VCaP (cell line): ENCODE data around the gene TMEM171.

Experiments used
- H3K27ac ChIP-seq: fragments of 450-650 bp; 2 replicates; pipeline ENCODE4 v1.5.1; 2017
- TF ChIP-seq, protein P1 (sequence below): fragments of 450-650 bp; conservative IDR thresholded peaks from 2 replicates; pipeline ENCODE4 v1.5.1; 2017; ENCODE audit warnings: mild to moderate bottlenecking, moderate library complexity

The TMEM171 gene

GRCh38 chr5:73121119-73121463 lies 716 bp downstream of the TMEM171 start:
- TF ChIP-seq, protein P1, sequence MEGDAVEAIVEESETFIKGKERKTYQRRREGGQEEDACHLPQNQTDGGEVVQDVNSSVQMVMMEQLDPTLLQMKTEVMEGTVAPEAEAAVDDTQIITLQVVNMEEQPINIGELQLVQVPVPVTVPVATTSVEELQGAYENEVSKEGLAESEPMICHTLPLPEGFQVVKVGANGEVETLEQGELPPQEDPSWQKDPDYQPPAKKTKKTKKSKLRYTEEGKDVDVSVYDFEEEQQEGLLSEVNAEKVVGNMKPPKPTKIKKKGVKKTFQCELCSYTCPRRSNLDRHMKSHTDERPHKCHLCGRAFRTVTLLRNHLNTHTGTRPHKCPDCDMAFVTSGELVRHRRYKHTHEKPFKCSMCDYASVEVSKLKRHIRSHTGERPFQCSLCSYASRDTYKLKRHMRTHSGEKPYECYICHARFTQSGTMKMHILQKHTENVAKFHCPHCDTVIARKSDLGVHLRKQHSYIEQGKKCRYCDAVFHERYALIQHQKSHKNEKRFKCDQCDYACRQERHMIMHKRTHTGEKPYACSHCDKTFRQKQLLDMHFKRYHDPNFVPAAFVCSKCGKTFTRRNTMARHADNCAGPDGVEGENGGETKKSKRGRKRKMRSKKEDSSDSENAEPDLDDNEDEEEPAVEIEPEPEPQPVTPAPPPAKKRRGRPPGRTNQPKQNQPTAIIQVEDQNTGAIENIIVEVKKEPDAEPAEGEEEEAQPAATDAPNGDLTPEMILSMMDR: no peak
- H3K27ac ChIP-seq: peak overlapping the region; percentile 25; the same call in 1 of the 2 replicates

DNA sequence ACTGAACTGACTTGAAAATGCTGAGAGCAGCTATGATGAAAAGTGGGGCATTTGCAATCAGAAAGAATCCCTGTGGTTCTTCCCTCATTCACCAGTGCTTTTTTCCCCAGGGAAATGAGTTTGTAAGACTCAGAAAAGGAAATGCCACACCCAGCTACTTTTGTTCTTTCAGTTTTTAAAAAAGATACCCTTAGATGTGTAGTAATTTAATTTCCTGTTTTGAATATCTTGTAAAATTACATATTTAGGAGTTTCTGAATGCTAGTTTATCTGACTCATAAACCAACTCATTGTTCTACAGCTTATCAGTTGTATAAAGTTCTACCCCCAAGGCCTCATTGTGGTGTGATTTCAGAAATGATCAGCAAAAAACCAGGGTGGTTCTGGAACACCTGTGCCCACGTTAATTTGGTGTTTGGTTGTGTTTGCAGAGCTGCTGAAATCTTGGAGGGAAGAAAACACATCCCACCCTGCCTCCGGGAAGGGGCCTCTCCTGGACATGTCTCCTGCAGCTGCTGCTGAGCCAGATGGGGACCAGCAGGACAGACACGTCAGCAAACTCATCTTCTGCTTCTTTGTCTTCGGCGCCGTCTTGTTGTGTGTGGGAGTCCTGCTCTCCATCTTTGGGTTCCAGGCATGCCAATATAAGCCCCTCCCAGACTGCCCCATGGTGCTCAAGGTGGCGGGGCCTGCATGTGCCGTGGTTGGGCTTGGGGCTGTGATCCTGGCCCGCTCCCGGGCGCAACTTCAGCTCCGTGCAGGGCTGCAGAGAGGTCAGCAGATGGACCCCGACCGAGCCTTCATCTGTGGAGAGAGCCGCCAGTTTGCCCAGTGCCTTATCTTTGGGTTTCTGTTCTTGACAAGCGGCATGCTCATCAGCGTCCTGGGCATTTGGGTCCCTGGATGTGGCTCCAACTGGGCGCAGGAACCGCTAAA lies 2.8 kb downstream of the TMEM171 start:
- TF ChIP-seq, protein P1: no peak
- no peak overlapping the region for H3K27ac ChIP-seq

- H3K27ac ChIP-seq: no peak overlapping the region
- TF ChIP-seq, protein P1: no peak
Observed at GRCh38 chr5:73125289-73125688, 4.9 kb downstream of the TMEM171 start.

DNA sequence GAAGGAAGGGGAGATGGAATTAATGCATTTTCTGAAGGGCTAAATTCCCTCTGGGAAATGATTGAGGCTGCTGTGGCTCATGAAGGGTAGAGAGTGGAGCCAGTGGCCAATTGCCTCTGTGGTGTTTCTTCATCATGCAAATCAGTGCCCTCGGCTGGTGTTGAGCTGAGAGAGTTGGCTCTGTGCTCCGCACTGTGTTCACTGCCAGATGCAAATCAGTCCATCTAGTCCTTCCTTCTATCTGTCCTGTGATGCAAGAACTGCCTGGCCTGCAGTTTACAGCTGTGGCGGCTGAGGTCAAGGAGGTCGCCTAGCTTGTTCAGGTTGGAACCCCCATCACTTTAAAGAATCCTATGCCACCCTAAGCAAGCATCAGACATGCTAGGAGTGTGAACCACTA lies 6.0 kb downstream of the TMEM171 start:
- TF ChIP-seq, protein P1: no peak
- no peak overlapping the region for H3K27ac ChIP-seq

DNA sequence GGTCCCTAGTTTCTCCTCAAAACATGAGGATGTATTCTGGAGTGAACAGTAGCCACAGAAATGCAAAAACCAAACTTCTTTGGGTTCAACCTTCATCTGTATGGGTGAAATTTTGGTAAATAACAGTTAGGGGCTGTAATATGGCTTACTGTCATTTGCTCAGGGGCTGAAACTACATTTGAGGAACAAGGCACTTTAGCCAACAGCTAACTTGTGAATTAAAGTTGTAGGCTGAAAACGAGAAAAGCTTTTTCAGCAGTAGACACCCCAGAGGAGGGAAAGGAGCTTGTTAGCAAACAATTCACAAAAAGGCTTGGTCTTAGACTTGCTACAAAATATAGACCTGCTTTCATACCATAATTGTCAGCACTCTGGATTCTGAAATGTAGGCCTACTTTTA lies 6.6 kb downstream of the TMEM171 start:
- no peak overlapping the region for H3K27ac ChIP-seq

GRCh38 chr5:73129143-73129542 lies 8.8 kb downstream of the TMEM171 start:
- no peak overlapping the region for H3K27ac ChIP-seq
- TF ChIP-seq, protein P1: no peak

More for the DNA sequence above, 6.6 kb downstream of the TMEM171 start:
- TF ChIP-seq, protein P1: no peak

DNA sequence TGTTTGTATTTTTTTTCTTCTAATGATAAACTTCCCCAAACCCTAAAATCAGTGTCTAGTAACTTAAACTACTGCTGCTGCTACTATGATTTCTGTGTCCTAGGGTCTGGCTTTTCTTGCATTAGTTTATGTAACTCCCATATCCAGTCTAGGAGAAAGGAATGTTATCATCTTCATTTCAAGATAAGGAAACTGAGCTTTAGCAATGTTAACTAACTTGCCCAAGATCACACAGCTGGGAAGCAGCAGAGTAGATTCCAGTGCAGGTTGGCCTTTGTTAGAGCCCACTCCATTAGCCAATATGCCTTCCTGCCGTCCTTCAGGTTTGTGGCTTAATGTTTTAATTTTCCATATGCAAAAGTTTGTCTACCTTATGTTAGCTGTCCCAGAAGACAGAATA lies 10.4 kb downstream of the TMEM171 start:
- no peak overlapping the region for H3K27ac ChIP-seq
- TF ChIP-seq, protein P1: no peak
